ENCODE data around the gene ACTR6. TPM values are rescaled to one million over a fixed set of nuclear protein-coding genes. Genes with fewer than 3 reads are reported as not detected.

Gene ACTR6
- total RNA-seq, 1 donor from 2014 or later = 20.4 TPM

DNA sequence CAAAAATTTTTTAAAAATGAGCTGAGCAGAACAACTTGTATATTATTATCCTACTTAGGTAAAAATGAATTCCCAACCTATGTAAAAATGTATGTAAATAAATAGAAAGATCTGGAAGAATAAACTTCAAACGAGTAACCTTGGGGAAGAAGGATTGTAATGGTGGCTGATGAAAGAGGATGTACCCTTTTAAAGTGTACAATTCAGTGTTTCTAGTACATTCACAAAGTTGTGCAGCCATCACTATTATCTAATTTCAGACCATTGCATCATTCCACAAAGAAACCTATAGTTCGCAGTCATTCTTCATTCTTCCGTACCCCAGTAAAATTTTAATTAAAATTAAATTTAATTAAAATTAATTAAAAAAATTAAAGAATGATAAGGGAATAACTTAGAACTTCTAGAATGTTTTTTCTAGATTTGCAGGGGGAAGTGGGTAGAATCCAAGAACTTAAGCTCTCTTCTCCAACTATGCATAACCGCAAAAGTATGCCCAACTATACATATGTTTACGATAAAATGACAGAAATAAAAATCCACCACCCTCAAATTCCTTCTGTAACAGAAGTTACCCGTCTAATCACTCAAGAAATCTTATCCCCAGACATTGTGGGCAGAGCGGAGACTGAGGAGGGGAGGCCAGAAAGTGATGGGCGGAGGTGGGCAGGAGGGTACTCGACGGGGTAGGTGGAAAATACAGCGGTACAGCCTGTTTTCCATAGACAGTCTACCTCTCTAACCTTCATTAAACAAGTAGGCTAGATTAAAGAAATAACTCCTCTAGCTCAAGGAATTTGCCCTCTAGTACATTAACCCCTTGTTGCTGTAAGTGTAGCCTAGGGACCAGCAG is 65.3 kb downstream of the ACTR6 start:
- no peak for DNase-seq (ENCODE audit: low spot score)
- TF ChIP-seq, protein P1, sequence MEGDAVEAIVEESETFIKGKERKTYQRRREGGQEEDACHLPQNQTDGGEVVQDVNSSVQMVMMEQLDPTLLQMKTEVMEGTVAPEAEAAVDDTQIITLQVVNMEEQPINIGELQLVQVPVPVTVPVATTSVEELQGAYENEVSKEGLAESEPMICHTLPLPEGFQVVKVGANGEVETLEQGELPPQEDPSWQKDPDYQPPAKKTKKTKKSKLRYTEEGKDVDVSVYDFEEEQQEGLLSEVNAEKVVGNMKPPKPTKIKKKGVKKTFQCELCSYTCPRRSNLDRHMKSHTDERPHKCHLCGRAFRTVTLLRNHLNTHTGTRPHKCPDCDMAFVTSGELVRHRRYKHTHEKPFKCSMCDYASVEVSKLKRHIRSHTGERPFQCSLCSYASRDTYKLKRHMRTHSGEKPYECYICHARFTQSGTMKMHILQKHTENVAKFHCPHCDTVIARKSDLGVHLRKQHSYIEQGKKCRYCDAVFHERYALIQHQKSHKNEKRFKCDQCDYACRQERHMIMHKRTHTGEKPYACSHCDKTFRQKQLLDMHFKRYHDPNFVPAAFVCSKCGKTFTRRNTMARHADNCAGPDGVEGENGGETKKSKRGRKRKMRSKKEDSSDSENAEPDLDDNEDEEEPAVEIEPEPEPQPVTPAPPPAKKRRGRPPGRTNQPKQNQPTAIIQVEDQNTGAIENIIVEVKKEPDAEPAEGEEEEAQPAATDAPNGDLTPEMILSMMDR (IDR thresholded peaks at IDR 0.05; ENCODE audit: unreplicated experiment) = no peak
- Mint-ChIP-seq H3K27me3 (ENCODE audit: unreplicated experiment) (peaks cover 7% of the 10 kb centered on the region), H3K9me3 (ENCODE audit: unreplicated experiment) (no peaks in the 10 kb centered on the region), H3K27ac (ENCODE audit: unreplicated experiment) (peak overlapping the region; percentile 96), H3K36me3 (ENCODE audit: low read depth, unreplicated experiment) (peaks cover 3% of the 10 kb centered on the region), H3K4me1 (ENCODE audit: unreplicated experiment) (peaks cover 14% of the 10 kb centered on the region), H3K4me3 (ENCODE audit: unreplicated experiment) (peak overlapping the region; percentile 88)

DNA sequence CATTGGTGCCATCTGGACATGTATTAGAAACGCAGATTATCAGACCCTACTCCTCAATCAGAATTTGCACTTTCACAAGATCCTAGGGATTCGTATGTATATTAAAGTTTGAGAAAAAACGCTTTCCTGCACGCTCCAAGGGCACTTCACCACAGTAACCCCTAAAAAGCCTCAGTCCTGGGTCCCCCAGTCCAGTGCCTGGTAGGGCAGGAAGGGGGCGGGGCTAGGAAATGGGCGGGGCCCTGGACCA is 65.9 kb downstream of the ACTR6 start:
- Mint-ChIP-seq H3K4me3 (ENCODE audit: unreplicated experiment) (peak overlapping the region; percentile 88), H3K4me1 (ENCODE audit: unreplicated experiment) (peaks cover 14% of the 10 kb centered on the region), H3K27me3 (ENCODE audit: unreplicated experiment) (peaks cover 7% of the 10 kb centered on the region), H3K36me3 (ENCODE audit: low read depth, unreplicated experiment) (peaks cover 3% of the 10 kb centered on the region), H3K9me3 (ENCODE audit: unreplicated experiment) (no peaks in the 10 kb centered on the region), H3K27ac (ENCODE audit: unreplicated experiment) (peak overlapping the region; percentile 96)
- TF ChIP-seq, protein P1 (IDR thresholded peaks at IDR 0.05; ENCODE audit: unreplicated experiment) = no peak
- peak; percentile 85 for DNase-seq (ENCODE audit: low spot score)

DNA sequence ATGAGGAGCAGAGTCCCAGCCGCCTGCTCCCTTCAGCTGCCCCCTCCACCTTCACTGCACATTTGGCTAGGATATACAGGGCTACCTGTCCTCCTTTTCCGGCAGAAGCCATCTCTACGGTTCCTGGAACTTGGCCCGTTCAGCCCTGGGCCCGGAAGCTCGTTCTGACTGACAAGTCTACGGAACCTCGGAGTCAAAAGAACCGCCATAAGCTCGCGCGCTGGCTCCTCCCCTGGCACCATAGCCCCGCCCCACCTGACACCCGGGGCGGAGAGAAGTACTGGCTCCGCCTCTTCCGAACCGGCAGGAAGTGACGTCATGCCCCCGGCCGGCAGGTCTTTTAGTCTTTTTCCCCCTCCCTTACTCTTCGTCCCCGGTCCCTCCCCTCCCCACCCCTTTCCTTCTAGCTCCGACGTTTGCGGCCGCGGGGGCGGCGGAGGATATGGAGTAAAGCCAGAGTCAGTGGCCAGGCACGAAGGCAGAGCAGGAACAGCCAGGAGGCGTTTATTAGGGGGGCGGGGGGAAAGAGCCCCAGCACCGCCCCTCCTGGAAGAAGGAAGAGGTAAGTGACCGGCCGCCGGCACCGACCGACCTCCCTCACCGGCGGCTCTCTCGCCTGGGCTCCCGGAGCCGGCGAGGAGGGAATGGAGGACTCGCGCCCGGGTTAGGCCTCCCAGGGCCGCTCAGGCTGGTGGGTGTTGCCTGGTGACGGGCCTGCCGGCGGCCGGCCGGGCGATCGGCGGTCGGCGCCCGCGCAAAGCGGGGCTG is 66.4 kb downstream of the ACTR6 start, which contains the start of the genes DEPDC4 and SCYL2:
TSS of gene DEPDC4 (minus strand) at position 245 of the 768 bp plus-strand sequence. CDS start at position 242, 3 bp downstream.
TSS of gene SCYL2 (plus strand) at position 343 of the 768 bp plus-strand sequence. CDS start 15,794 bp downstream, outside the sequence.
- peak within 1 kb of the TSS; percentile 88 for H3K4me3 Mint-ChIP-seq (ENCODE audit: unreplicated experiment)
- H3K27ac Mint-ChIP-seq (ENCODE audit: unreplicated experiment) = peak within 1 kb of the TSS; percentile 96
- peaks cover 7% of the 10 kb centered on the region for H3K27me3 Mint-ChIP-seq (ENCODE audit: unreplicated experiment)
- TF ChIP-seq, protein P1 (IDR thresholded peaks at IDR 0.05; ENCODE audit: unreplicated experiment) = no peak
- peak; percentile 94 for DNase-seq (ENCODE audit: low spot score)
- H3K4me1 Mint-ChIP-seq (ENCODE audit: unreplicated experiment) = peaks cover 14% of the 10 kb centered on the region
- no peaks in the 10 kb centered on the region for H3K9me3 Mint-ChIP-seq (ENCODE audit: unreplicated experiment)
- H3K36me3 Mint-ChIP-seq (ENCODE audit: low read depth, unreplicated experiment) = peaks cover 3% of the 10 kb centered on the region

DNA sequence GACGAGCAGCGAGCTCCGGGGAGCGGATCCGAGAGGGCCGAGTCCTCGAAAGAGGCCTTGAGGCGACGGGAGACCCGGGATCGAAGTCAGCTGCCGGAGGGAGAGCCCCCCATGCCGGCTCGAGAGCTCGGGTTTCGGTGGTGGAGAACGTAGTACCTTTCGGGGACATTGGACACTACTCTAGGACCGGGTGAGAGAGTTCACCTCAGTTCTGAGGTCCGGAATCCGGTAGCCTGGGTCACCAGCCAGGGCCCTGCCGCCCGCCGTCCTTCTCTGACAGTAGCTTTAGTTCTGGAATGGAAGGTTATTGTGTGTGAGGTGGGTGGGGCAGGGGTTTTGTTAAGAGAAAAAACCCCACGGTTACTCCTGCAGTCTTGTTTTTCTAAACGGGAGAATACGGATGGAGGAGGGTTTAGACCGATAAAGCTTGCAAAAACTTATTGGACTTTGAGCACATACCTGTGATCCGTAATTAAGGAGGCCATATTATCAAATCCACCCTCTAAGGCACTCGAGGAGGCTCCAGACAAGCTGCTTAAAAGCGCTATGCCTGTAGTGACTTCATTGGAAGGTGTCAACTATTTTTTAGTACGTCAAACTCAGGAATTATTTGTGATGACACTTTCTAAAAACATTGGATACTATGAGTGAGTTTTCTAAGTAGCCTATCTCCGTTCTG is 67.1 kb downstream of the ACTR6 start:
- DNase-seq (ENCODE audit: low spot score) = no peak
- peak overlapping the region; percentile 63 for H3K27ac Mint-ChIP-seq (ENCODE audit: unreplicated experiment)

More for the DNA sequence above, 67.1 kb downstream of the ACTR6 start:
- H3K36me3 Mint-ChIP-seq (ENCODE audit: low read depth, unreplicated experiment) = peaks cover 3% of the 10 kb centered on the region
- peaks cover 7% of the 10 kb centered on the region for H3K27me3 Mint-ChIP-seq (ENCODE audit: unreplicated experiment)
- TF ChIP-seq, protein P1 (IDR thresholded peaks at IDR 0.05; ENCODE audit: unreplicated experiment) = no peak
- H3K4me1 Mint-ChIP-seq (ENCODE audit: unreplicated experiment) = peaks cover 14% of the 10 kb centered on the region
- H3K9me3 Mint-ChIP-seq (ENCODE audit: unreplicated experiment) = no peaks in the 10 kb centered on the region
- peak overlapping the region; percentile 88 for H3K4me3 Mint-ChIP-seq (ENCODE audit: unreplicated experiment)
